ACHN (cell line): ENCODE data around the gene KAT8.

Experiments
- DNase-seq: peaks from one replicate; pipeline ENCODE4 v3.0.0-alpha.2; 2015
- in situ Hi-C: cut with HindIII; loops from 2 replicates; pipeline ENCODE4 v1.10.0; 2017; ENCODE audit warnings: low sequenced_read_pairs, low pct_ligation_motif_present, low pct_unique_long_range_greater_than_20kb

The KAT8 gene

DNA sequence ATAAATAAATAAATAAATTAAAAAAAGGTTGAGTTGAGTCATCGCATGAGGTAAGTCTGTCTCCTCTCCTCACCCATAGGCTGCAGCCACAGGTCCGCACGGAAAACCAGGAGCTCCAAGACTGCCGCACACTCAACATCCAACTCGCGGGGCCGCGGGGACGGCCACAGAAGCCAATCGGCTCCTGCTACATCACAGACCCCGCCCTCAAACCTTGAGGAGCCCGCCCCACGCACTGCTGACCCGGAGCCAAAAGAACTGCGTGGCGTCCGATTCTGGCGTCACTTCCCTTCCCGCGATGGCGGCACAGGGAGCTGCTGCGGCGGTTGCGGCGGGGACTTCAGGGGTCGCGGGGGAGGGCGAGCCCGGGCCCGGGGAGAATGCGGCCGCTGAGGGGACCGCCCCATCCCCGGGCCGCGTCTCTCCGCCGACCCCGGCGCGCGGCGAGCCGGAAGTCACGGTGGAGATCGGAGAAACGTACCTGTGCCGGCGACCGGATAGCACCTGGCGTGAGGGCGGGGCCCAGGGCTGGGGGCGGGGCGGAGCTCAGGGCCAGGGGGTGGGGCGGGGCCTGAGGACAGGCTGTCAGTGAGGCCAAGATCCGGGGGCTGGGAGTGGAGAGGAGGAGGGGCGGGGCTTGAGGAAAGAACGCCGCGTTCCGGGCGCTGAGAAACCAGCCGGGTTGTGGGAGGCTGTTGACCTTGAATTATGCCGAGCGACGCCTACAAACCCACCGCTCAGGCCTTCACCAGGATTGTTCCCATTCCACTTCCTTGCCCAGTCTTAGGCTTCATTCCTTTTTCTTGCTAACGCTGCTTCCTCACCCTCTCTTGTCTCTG is at the start of gene KAT8:
TSS of gene KAT8 (plus strand) at position 281 of the 839 bp plus-strand sequence. CDS start at position 299, 18 bp downstream.
- DNase-seq = peak; percentile 100
- in situ Hi-C loops = no loop called here

DNA sequence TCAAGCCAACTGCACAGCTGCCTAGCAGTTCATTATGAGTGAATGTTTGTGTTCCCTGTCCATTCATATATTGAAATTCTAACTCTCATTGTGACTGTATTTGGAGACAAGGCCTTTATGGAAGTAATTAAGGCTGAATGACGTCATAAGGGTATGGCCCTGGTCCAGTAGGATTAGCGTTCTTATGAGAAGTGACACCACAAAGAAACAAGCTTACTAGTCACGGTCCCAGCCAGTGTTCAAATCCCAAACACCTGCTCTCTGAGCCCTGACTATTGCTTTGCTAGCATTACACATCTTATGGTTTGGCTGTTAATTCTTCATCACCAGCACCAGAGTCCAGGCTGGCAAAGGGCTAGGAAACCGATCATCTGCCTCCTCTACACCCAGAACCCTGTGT is 45.6 kb upstream of the KAT8 start:
- no peak for DNase-seq

DNA sequence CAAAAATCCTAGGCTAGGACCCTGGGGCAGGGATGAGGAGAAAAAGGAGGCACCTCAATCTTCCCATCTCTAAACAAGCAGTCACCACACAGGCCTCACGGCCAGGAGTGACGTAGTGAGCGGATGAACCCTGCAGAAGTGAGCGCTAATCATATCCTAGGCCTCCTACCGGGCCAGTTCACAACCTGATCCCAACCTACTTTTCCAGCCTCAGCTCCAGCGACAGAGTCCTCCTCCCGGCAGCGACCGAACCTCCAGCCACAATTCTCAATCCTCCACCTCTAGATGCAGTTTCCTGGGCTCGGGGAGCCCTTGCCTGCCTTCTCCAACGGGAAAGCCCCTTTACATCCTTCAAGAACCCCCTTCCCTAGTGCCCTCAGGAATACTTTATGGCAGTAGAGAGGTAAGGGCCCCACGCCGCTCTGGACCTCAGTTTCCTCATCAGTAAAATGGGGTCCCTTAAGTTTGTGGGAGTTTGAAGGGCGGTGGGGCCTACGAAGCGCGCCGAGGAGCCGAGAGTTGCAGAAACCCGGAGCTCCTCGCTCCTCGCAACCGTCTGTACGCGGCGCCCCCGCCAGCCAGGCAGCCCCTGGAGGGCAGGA is 44.8 kb upstream of the KAT8 start:
- in situ Hi-C loops = no loop called here
- peak; percentile 35 for DNase-seq

More for the DNA sequence above, 45.6 kb upstream of the KAT8 start:
- in situ Hi-C loops = no loop called here

DNA sequence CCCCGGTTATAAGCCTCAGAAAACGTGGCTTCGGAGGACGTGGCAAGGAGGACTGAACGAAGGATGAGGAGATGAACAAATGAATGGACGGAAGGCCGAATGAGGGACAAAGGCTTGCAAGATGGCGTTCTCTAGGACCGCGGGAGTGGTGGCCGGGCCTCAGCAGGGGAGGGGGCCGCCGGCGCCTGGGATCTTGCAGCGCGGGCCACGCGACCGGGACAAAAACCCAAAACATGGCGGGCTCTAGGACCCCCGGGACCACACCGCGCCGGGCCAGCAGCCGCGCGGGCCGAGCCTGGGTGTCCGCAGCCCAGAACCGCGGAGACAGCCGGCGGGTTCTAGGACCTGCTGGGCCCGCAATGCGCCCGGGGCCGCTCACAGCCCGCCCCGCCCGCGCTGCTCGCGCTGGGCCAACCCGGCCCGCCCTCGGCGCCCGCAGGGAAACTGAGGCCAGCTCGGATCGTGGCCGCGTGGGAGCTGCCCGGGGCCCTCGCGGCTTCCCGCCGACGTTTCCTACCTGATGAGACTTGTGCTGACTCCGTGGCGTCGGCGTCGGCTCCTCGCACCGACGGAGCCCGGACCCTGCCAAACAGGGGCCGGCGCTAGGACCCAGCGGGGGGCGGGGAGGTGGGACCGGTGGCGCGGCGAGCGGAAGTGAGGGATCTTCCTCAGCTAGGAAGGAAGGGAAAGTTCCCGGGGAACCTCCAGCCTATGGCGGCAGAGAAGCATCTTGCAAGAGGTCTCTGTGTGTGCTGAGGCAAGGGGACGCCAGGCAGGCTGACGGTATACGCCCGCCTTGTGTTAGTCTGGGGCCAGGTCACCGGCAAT is 44.1 kb upstream of the KAT8 start:
- DNase-seq = peak; percentile 94
- in situ Hi-C loops = no loop called here

DNA sequence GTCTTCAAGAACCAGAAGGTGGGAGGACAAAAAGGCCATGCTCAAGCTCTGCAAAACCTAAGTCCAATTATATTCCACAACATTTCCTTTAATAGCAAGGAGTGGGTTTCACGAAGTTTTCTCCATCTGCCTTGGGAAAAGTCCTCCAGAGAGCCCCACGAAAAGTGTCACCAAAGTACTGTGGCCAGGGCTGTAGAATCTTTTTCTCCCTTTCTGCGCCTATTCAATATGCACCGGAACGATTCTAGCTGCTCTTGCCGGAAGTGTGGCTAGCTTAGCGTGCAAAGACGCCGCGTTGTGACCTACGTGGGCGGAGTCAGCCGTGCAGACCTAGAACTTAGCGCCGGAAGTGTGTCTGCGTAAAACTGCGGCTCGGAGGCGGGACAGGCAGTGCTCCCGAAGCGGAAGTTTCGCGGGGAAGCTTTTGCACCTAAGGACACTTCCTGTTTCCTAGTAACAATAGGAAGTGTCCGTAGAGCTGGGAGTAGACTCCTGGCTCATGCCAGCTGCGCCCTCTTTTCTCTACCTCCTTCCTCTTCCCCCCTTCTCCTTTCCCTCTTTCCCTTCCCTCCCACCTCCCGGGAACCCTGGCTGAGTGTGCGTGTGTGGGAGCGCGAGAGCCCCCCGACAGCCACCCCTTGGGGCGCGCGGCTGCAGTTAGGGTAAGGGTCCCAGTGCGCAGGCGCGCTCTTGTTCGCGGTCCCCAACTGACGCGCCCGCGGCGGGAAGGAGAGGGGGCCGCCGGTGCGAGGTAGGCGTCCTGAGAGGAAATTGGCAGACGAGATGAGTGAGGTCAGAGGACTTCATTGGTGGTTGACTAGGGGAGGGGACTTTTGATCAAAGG is 43.3 kb upstream of the KAT8 start, which contains the start of the genes ZNF646 and ZNF668:
TSS of gene ZNF646 (plus strand) at position 453 of the 844 bp plus-strand sequence. CDS start 1,903 bp downstream, outside the sequence.
TSS of gene ZNF668 (minus strand) at position 271 of the 844 bp plus-strand sequence. CDS start 9,781 bp downstream, outside the sequence.
- DNase-seq = peak; percentile 100
- in situ Hi-C loops = no loop called here

DNA sequence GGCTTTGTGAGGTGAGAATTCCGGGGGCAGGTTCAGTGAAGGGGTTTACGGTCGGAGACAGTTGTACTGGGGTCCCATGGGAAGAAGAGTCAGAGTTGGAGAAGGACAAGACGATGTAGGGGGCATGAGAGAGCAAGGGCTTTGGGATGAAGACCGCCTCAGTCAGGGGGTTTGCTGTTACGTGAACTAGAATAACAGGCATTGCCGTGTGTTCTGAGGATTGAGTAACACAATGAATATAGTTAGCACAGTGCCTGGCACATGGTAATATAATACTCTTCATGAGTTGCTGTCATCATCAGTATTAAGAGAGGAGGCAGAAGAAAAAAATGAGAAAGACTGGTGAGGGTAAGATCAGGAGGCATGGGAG is 42.7 kb upstream of the KAT8 start:
- in situ Hi-C loops = no loop called here
- no peak for DNase-seq

DNA sequence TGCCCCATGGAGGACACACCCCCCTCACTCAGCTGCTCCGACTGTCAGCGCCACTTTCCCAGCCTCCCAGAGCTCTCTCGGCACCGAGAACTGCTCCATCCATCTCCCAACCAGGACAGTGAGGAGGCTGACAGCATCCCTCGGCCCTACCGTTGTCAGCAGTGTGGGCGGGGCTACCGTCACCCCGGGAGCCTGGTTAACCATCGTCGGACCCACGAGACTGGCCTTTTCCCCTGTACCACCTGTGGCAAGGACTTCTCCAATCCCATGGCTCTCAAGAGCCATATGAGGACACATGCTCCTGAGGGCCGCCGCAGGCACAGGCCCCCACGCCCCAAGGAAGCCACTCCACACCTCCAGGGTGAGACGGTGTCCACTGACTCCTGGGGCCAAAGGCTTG is 41.1 kb upstream of the KAT8 start:
- DNase-seq = no peak
- in situ Hi-C loops = no loop called here

DNA sequence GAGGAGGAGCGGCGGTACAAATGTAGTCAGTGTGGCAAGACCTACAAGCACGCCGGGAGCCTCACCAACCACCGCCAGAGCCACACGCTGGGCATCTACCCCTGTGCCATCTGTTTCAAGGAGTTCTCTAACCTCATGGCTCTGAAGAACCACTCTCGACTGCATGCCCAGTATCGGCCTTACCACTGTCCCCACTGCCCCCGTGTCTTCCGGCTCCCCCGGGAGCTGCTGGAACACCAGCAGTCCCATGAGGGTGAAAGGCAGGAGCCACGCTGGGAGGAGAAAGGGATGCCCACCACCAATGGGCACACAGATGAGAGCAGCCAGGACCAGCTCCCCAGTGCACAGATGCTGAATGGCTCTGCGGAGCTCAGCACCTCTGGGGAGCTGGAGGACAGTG is 40.4 kb upstream of the KAT8 start:
- in situ Hi-C loops = no loop called here
- no peak for DNase-seq

DNA sequence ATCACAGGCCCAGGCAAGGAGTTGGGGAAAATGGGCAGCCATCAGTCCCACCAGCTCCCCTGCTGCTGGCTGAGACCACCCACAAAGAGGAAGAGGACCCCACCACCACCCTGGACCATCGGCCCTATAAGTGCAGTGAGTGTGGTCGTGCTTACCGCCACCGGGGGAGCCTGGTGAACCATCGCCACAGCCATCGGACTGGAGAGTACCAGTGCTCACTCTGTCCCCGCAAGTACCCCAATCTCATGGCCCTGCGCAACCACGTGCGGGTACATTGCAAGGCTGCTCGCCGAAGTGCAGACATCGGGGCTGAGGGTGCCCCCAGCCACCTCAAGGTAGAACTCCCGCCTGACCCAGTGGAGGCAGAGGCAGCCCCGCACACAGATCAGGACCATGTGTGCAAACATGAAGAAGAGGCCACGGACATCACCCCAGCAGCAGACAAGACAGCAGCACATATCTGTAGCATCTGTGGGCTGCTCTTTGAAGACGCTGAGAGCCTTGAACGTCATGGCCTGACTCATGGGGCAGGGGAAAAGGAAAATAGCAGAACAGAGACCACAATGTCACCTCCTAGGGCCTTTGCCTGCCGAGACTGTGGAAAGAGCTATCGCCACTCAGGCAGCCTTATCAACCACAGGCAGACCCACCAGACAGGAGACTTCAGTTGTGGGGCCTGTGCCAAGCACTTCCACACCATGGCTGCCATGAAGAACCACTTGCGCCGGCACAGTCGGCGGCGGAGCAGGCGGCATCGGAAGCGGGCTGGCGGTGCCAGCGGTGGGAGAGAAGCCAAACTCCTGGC is 39.7 kb upstream of the KAT8 start:
- DNase-seq = no peak
- in situ Hi-C loops = no loop called here

DNA sequence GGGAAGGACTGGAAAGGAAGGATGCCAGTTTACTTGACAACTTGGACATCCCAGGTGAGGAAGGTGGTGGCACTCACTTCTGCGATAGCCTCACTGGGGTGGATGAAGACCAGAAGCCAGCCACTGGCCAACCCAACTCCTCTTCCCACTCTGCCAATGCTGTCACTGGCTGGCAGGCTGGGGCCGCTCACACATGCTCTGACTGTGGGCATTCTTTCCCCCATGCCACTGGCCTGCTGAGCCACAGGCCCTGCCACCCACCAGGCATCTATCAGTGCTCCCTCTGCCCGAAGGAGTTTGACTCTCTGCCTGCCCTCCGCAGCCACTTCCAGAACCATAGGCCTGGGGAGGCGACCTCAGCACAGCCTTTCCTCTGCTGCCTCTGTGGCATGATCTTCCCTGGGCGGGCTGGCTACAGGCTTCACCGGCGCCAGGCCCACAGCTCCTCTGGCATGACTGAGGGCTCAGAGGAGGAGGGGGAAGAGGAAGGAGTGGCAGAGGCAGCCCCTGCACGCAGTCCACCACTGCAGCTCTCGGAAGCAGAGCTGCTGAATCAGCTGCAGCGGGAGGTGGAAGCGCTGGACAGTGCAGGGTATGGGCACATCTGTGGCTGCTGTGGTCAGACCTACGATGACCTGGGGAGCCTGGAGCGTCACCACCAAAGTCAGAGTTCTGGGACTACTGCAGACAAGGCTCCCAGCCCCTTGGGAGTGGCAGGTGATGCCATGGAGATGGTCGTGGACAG is 38.7 kb upstream of the KAT8 start:
- in situ Hi-C loops = no loop called here
- DNase-seq = no peak

DNA sequence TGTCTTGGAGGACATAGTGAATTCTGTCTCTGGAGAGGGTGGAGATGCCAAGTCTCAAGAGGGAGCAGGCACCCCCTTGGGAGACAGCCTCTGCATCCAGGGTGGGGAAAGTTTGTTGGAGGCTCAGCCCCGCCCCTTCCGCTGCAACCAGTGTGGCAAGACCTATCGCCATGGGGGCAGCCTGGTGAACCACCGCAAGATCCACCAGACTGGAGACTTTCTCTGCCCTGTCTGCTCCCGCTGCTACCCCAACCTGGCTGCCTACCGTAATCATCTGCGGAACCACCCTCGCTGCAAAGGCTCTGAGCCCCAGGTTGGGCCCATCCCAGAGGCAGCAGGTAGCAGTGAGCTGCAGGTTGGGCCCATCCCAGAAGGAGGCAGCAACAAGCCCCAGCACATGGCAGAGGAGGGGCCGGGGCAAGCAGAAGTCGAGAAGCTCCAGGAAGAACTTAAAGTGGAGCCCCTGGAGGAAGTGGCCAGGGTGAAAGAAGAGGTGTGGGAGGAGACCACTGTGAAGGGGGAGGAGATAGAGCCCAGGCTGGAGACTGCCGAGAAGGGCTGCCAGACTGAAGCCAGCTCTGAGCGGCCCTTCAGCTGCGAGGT is 38.0 kb upstream of the KAT8 start:
- in situ Hi-C loops = no loop called here
- no peak for DNase-seq

DNA sequence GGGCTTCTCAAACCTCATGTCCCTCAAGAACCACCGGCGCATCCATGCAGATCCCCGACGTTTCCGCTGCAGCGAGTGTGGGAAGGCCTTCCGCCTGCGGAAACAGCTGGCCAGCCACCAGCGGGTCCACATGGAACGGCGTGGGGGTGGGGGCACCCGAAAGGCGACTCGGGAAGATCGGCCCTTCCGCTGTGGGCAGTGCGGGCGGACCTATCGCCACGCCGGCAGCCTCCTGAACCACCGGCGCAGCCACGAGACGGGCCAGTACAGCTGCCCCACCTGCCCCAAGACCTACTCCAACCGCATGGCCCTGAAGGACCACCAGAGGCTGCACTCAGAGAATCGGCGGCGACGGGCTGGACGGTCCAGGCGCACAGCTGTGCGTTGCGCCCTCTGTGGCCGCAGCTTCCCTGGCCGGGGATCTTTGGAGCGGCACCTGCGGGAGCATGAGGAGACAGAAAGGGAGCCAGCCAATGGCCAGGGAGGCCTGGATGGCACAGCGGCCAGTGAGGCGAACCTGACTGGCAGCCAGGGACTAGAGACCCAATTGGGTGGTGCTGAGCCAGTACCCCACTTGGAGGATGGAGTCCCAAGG is 37.3 kb upstream of the KAT8 start:
- in situ Hi-C loops = no loop called here
- no peak for DNase-seq

DNA sequence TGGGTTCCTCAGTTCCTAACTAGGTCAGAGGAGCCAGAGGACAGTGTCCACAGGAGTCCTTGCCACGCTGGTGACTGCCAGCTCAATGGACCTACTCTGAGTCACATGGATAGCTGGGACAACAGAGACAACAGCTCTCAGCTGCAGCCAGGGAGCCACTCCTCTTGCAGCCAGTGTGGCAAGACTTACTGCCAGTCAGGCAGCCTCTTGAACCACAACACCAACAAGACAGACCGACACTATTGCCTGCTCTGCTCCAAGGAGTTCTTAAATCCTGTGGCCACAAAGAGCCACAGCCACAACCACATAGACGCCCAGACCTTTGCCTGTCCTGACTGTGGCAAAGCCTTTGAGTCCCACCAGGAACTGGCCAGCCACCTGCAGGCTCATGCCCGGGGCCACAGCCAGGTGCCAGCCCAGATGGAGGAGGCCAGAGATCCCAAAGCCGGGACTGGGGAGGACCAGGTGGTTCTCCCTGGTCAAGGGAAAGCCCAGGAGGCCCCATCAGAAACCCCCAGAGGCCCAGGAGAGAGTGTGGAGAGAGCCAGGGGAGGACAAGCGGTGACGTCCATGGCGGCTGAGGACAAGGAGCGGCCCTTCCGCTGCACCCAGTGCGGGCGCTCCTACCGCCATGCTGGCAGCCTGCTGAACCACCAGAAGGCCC is 36.6 kb upstream of the KAT8 start:
- in situ Hi-C loops = no loop called here

DNA sequence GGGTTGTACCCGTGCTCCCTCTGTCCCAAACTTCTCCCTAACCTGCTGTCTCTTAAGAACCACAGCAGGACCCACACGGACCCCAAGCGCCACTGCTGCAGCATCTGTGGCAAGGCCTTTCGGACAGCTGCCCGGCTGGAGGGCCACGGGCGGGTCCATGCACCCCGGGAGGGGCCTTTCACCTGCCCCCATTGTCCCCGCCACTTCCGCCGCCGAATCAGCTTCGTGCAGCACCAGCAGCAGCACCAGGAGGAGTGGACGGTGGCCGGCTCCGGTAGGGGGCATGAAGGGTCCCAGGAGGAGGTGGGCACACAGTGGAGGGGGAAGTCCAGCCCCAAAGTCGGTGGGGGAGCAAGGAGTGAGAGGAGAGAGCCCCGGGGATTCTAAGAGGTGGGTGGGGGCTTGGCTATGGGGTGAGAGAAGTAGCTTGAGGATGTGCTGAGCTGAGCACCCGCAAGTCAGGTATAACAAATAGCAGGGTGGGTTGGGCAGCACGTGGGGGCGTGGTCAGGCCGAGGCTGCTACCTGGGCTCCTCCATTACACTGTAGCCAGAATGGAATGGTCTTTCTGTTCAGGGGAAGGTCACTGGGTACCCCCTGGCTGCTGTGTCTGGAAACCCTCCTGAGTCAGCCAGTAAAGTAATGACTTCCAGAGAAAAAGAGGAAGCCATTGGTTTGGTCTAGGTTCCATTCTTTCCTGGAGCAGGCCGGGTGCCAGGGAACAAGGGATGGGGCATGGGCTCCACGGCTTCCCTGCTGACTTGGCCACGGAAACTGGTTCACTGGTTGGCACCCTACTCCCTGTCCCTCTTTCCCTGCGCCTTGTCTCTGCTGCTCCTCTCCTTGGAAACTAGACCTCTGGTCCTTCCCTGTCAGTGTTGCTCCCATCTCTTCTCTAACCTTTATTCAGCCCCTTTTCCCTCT is 35.8 kb upstream of the KAT8 start:
- in situ Hi-C loops = no loop called here
- DNase-seq = no peak

More for the DNA sequence above, 36.6 kb upstream of the KAT8 start:
- DNase-seq = no peak
